ENCODE data around the gene SPG7. TPM values are rescaled to one million over a fixed set of nuclear protein-coding genes. Genes with fewer than 3 reads are reported as not detected.

Gene SPG7
- total and polyA plus RNA-seq, 9 of the 15 experiments (the other 6 are each of a cell fraction or from before 2014, with no cell fraction given): 5.8 to 89.1 (median 49.4) TPM

DNA sequence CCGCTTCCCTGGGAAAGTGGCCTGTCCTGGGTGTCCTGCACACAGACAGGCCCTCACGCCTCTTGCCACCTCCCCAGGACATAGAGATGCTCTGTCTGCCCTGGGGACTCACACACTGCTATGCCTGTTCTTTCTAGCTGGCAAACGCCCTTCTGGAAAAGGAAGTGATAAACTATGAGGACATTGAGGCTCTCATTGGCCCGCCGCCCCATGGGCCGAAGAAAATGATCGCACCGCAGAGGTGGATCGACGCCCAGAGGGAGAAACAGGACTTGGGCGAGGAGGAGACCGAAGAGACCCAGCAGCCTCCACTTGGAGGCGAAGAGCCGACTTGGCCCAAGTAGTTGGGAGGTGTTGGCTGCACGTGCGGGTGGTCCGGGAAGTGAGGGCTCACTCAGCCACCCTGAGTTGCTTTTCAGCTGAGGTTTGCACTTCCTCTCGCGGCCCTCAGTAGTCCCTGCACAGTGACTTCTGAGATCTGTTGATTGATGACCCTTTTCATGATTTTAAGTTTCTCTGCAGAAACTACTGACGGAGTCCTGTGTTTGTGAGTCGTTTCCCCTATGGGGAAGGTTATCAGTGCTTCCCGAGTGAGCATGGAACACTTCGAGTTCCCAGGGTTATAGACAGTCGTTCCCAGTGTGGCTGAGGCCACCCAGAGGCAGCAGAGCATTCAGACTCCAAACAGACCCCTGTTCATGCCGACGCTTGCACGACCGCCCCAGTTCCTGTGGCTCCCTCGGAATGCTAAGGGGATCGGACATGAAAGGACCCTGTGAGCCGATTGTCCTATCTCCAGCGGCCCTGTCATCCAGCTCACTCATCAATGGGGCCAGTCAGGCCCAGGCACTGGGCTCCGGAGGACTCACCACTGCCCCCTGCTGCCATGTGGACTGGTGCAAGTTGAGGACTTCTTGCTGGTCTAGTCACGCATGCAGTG is 48.8 kb downstream of the SPG7 start (continued):
- TF ChIP-seq JUND (IDR thresholded peaks at IDR 0.05; ENCODE audit: borderline replicate concordance, low read depth, low read length) (peak; percentile 62), JUND (tag; IDR thresholded peaks at IDR 0.05; ENCODE audit: borderline replicate concordance, low read depth, low read length) (no peak; the same call in 2 of the 3 replicates), MYC (IDR thresholded peaks at IDR 0.05; ENCODE audit: low read depth, low read length) (0 out of 2 replicates have a peak, but pooled peaks have one; percentile 57), MYC (CRISPR knock-in tag; IDR thresholded peaks at IDR 0.05; ENCODE audit: borderline replicate concordance, low read depth) (no peak), THRAP3 (IDR thresholded peaks at IDR 0.05; ENCODE audit: borderline replicate concordance) (no peak), MYBL2 (IDR thresholded peaks at IDR 0.05; ENCODE audit: low read depth) (no peak), MYBL2 (CRISPR knock-in tag; IDR thresholded peaks at IDR 0.05; ENCODE audit: borderline replicate concordance) (no peak), NCOA6 (IDR thresholded peaks at IDR 0.05) (no peak), RB1 (IDR thresholded peaks at IDR 0.05; ENCODE audit: low read depth) (peak; percentile 31; the same call in 1 of the 2 replicates), CBFB (CRISPR knock-in tag; IDR thresholded peaks at IDR 0.05) (no peak), TFAP4 (CRISPR knock-in tag; IDR thresholded peaks at IDR 0.05; ENCODE audit: borderline replicate concordance) (peak; percentile 59; the same call in 1 of the 2 replicates), KAT2B (IDR thresholded peaks at IDR 0.05; ENCODE audit: low read depth, low read length) (no peak), XRCC4 (IDR thresholded peaks at IDR 0.05; ENCODE audit: extremely low read depth, insufficient read depth, insufficient read length) (no peak), MAZ (CRISPR knock-in tag; conservative IDR thresholded peaks at IDR 0.05 in 1 of 2, IDR thresholded peaks at IDR 0.05 in 1 of 2) (peak in 1 of 2 experiments; percentile 47; a peak in 1 of 4 replicates), SMAD1 (IDR thresholded peaks at IDR 0.05; ENCODE audit: low read depth, low read length, partially characterized antibody) (no peak)
- TF ChIP-seq, protein P1, sequence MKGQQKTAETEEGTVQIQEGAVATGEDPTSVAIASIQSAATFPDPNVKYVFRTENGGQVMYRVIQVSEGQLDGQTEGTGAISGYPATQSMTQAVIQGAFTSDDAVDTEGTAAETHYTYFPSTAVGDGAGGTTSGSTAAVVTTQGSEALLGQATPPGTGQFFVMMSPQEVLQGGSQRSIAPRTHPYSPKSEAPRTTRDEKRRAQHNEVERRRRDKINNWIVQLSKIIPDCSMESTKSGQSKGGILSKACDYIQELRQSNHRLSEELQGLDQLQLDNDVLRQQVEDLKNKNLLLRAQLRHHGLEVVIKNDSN (CRISPR knock-in tag; IDR thresholded peaks at IDR 0.05): no peak
- TF ChIP-seq, protein P2, sequence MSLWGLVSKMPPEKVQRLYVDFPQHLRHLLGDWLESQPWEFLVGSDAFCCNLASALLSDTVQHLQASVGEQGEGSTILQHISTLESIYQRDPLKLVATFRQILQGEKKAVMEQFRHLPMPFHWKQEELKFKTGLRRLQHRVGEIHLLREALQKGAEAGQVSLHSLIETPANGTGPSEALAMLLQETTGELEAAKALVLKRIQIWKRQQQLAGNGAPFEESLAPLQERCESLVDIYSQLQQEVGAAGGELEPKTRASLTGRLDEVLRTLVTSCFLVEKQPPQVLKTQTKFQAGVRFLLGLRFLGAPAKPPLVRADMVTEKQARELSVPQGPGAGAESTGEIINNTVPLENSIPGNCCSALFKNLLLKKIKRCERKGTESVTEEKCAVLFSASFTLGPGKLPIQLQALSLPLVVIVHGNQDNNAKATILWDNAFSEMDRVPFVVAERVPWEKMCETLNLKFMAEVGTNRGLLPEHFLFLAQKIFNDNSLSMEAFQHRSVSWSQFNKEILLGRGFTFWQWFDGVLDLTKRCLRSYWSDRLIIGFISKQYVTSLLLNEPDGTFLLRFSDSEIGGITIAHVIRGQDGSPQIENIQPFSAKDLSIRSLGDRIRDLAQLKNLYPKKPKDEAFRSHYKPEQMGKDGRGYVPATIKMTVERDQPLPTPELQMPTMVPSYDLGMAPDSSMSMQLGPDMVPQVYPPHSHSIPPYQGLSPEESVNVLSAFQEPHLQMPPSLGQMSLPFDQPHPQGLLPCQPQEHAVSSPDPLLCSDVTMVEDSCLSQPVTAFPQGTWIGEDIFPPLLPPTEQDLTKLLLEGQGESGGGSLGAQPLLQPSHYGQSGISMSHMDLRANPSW (CRISPR knock-in tag; IDR thresholded peaks at IDR 0.05): no peak
